Activated CD8-positive, alpha-beta memory T cell treated with anti-CD3 and anti-CD28 coated beads for 1 hour (primary cell): ENCODE measurements around the gene TEX44.
"Not testable (repeated sequence)": the region's sequence is repeated elsewhere in the genome, so short reads cannot be mapped to it uniquely, and the experiment has no call there.

Experiments used
- DNase-seq, 2 donors: peaks; one replicate each; pipeline ENCODE4 v3.0.0-alpha.2; 2020; ENCODE audit warnings: low read depth in 1 of 2; ENCODE audit errors: extremely low read depth in 1 of 2

Gene TEX44

GRCh38 chr2:231592636-231593145, at the start of gene TEX44:
TSS of gene TEX44 (plus strand) at chr2:231592864. CDS start at chr2:231592952, 88 bp downstream.
- DNase-seq: no peak

- peak in 1 of 2 donors; percentile 28 for DNase-seq
These were observed 47.4 kb upstream of the TEX44 start for GRCh38 chr2:231545105-231545902.

- DNase-seq: no peak
These were observed 46.5 kb upstream of the TEX44 start for GRCh38 chr2:231546014-231546715.

- DNase-seq: no peak
These were observed 45.2 kb upstream of the TEX44 start for GRCh38 chr2:231547315-231548110.

DNA sequence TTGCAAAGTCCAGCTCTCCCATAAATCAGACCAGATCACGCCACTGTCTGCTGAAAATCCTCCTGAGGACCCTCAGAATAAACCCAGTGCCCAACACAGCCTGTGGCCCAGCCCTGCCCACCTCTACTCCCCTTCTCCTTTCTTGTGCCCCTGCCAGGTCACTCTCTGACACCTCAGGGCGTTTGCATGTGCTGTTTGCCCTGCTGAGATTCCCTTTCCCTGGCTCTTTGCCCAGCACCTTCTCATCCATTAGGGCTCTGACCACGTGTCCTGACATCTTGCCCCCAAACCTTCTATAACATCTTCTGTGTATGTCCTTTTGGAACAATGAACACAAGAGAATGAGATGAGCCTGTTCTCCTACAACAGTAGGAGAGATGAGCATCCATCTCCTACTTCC, 43.9 kb upstream of the TEX44 start:
- DNase-seq: no peak

- DNase-seq: no peak
These were observed 43.0 kb upstream of the TEX44 start for GRCh38 chr2:231549446-231550239.

DNA sequence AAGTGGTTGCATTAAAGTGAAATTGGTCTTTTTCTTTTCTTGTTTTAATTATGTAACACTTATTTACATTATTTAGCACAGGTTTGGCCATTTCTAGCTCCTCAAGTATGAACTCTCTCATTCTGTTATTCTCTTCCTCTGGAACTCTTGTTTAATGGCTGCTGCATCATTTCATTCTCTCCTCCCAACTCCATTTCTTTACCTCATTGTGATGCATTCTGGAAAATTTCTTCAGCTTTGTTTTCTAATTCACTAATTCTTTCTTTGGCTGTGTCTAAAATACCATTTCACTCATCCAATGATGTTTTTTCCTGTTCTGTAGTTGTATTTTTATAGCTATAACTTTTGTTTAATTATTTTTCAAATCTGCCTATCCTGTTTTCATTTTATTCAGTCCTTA, 39.9 kb upstream of the TEX44 start:
- DNase-seq: no peak

DNA sequence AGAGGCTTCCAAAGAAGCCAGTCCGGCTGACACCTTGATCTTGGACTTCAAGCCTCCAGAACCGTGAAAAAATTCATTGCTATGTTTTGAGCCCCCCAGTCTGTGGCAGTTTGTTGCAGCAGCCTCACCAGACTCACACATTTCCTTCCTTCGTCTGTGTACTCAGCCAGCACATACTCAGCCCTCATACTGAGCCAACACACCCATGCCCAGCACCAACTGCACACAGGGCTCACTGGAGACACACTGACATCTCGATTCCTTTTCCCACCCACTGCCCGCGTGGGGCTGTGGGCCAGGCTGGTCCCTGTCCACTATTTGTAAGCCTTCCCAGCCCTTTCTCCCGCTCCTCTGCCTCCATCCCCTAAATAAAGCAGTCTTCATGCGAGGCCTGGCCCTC, 38.3 kb upstream of the TEX44 start:
- DNase-seq: no peak

GRCh38 chr2:231554748-231555545, 37.7 kb upstream of the TEX44 start:
- DNase-seq: no peak

- DNase-seq: not testable (repeated sequence)
These were observed 36.2 kb upstream of the TEX44 start for GRCh38 chr2:231556496-231556895.

DNA sequence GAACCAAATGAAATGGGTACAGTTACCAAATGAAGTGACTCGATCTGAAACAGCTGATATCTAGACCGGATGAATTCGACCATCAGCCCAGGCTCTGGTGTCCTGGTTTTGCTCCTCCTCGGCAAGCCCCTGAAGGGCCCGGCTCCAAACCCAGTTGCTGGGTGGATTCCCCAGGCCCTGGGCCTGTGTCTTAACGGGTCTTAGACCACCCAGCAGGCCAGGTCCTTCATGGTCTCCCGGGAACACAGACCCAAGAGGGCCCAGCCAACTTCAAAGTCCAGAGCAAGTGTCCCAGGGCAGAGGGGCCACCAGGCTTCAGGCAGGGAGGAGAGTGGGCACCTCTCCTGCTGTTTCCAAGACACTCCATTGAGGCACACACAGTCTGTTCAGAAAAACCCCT, 35.7 kb upstream of the TEX44 start:
- DNase-seq: no peak

DNA sequence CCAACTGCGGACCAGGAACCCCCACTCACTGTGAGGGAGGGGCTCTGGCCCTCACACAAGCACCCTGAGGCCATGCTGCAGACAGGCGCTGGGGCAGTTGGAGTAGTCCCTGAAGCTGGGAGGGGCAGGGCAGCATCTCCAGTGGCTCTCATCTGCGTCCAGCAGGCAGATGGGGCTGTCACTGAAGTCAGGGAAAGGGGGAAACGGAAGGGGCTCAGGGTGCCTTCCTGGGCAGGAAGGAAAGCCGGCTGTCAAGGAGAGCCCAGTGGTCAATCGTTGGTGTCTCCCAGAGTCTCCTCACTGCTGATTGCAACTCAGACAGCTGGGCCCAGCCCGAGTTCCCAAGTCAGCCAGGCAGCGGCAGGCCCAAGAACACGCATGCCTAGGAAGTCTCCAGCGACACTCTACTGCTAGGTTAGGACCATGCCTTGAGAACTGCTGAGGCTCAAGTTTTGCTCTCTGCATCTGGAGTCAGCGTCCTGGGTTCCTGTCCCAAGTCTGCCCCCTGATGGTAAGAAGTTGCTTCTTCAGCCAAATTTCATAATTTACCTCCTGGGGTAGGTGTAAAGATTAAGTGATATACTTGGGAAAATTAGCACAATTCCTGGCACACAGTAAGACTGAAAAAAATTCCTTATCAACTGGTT, 35.0 kb upstream of the TEX44 start:
- DNase-seq: peak; percentile 27 to 34

- no peak for DNase-seq
These were observed 29.2 kb upstream of the TEX44 start for GRCh38 chr2:231563378-231563961.

DNA sequence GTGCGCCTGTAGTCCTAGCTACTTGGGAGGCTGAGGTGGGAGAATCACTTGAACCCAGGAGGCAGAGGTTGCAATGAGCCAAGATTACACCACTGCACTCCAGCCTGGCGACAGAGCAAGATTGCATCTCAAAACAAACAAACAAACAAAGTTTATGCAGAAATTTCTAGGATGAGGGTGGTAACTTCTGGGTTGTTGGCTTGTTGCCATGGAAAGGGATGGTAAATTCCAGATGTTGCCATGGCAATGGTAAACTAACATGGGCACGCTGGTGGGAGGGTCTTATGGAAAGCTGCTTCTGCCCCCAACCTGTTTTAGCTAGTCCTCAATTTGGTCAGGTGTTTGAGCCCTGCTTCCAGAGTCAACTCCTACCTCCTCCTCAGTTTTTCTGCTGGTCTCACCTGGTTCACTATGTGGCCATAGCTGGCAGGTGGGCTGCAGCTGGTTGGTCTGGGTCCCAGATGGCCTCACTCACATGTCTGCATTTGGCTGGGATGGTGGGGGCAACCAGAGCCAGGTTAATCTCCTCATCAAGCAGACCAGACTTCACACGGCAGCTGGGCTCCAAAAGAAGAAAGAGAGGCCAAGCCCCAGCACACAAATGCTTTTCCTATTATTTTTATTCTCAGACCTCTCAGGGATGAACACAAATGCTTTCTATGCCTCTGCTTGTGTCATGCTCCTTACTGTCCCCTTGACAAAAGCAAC, 26.6 kb upstream of the TEX44 start:
- no peak for DNase-seq

GRCh38 chr2:231567159-231567558, 25.5 kb upstream of the TEX44 start:
- DNase-seq: no peak

- DNase-seq: no peak
These were observed 24.4 kb upstream of the TEX44 start for GRCh38 chr2:231568098-231568784.

DNA sequence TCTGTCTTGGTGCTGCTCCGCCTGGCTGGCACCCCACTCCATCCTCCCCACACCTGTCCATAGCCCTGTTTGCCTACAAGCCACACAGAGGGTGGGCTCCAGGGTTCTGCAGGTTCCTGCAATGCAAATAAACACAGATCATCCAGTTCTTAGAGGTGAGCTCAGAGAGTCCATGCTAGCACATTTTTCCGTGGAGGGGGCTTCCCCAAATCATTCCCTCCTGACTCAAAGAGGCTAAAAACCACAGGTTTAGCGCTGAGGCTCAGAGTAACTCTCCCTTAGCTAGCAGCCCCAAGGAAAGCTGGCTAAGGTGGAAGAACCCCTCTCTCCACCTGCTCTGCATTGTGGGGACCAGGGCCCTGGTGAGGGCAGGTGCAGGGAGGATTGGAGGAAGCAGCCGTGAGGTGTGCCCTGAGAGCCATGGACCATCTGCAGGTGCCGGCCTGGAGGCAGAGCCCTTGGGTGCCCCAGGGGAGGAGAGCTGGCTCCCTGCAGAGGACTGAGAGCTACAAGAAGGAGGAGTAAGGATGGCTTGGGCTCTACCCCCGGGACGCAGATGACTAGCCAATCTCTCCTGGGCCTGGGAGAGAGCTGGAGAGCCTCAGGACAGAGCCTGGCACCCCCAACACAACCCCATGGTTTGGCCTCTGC, 23.8 kb upstream of the TEX44 start:
- DNase-seq: no peak
